ENCODE data around the gene UTP18. TPM values are rescaled to one million over a fixed set of nuclear protein-coding genes. Genes with fewer than 3 reads are reported as not detected.
A peak's percentile ranks its signal among the peaks of the same experiment; 100 is the strongest.

The UTP18 gene
- total RNA-seq, 1 experiment from 2014 or later: 96.3 TPM

DNA sequence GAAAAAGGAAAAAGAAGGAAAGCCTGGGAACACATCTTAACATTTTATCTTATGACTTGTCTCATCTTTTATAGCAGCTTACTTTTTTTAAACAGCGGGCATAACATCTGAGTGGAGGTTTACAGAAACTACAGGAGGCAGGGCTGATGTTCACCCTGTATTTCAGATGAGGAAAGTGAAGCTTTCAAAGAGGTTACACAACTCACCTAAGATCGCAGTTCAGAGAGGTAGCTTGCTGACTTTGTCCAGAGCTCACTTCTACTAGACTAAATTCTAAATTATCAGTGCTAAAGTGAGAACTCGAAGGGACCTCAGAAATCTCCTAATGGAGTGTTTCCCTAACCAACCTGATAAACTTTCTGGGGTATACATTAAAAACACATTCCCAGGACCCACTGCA is 4.2 kb upstream of the UTP18 start:
- H3K36me3 ChIP-seq (ENCODE audit: control insufficient read depth, insufficient read depth, low read length): peaks cover 36% of the 10 kb centered on the region
- TF ChIP-seq REST (IDR thresholded peaks at IDR 0.05; ENCODE audit: insufficient read depth in 1 of 2, low read depth in 2 of 2, low read length in 1 of 2) (no peak), POLR2AphosphoS5 (IDR thresholded peaks at IDR 0.05; ENCODE audit: low read depth, low read length) (no peak)
- peaks cover 31% of the 10 kb centered on the region for H3K4me1 ChIP-seq (ENCODE audit: control insufficient read depth, insufficient read depth, low read length)
- H3K9me3 ChIP-seq (ENCODE audit: control insufficient read depth, insufficient read depth, low read depth, low read length): no peaks in the 10 kb centered on the region
- in situ Hi-C loops (cut with HindIII; ENCODE audit: low pct_unique_long_range_greater_than_20kb, low sequenced_read_pairs) (no loop called here), intact Hi-C loops (cut with micrococcal nuclease; ENCODE audit: unreplicated experiment) (no loop called here)
- no TSS peak for BruUV-seq (replicated peaks)
- no peak for ATAC-seq
- H3K27ac ChIP-seq (ENCODE audit: low read length): no peak overlapping the region
- H3K4me3 ChIP-seq (ENCODE audit: low read depth in 2 of 2, low read length in 2 of 2): no peak overlapping the region
- POLR2A ChIA-PET: no interaction called here
- DNase-seq (ENCODE audit: low read depth, low spot score): no peak
- CTCF ChIA-PET: no interaction called here
- H3K27me3 ChIP-seq (ENCODE audit: control insufficient read depth, insufficient read depth, low read length): no peaks in the 10 kb centered on the region

GRCh38 chr17:51257150-51258081 is 2.9 kb upstream of the UTP18 start:
- CTCF ChIA-PET: interaction anchor here (0.5 kb wide), 1 partner anchor 283 kb away, joined by 6 read pairs; no protein-coding TSS in a partner anchor
- Histone ChIP-seq H3K36me3 (ENCODE audit: control insufficient read depth, insufficient read depth, low read length) (peaks cover 36% of the 10 kb centered on the region), H3K9me3 (ENCODE audit: control insufficient read depth, insufficient read depth, low read depth, low read length) (no peaks in the 10 kb centered on the region), H3K27ac (ENCODE audit: low read length) (peak overlapping the region; percentile 99; the same call in 1 of the 2 replicates), H3K4me1 (ENCODE audit: control insufficient read depth, insufficient read depth, low read length) (peaks cover 35% of the 10 kb centered on the region), H3K4me3 (ENCODE audit: low read depth in 2 of 2, low read length in 2 of 2) (peak overlapping the region in 1 of 2 experiments; percentile 89; a peak in 3 of 4 replicates), H3K27me3 (ENCODE audit: control insufficient read depth, insufficient read depth, low read length) (no peaks in the 10 kb centered on the region)
- TF ChIP-seq REST (IDR thresholded peaks at IDR 0.05; ENCODE audit: insufficient read depth in 1 of 2, low read depth in 2 of 2, low read length in 1 of 2): no peak
- no peak for TF ChIP-seq CTCF (IDR thresholded peaks at IDR 0.05)
- TF ChIP-seq POLR2AphosphoS5 (IDR thresholded peaks at IDR 0.05; ENCODE audit: low read depth, low read length): no peak
- TF ChIP-seq TCF7L2 (IDR thresholded peaks at IDR 0.05; ENCODE audit: low read depth, low read length): no peak
- TF ChIP-seq SIN3A (IDR thresholded peaks at IDR 0.05; ENCODE audit: borderline replicate concordance, insufficient read depth, low read depth, low read length): no peak
- intact Hi-C loops (cut with micrococcal nuclease; ENCODE audit: unreplicated experiment): no loop called here
- in situ Hi-C loops (cut with HindIII; ENCODE audit: low pct_unique_long_range_greater_than_20kb, low sequenced_read_pairs): no loop called here
- no peak for DNase-seq (ENCODE audit: low read depth, low spot score)
- BruUV-seq (replicated peaks): no TSS peak
- no peak for ATAC-seq
- POLR2A ChIA-PET: interaction anchor here (0.6 to 1.0 kb wide), 2 partner anchors 9 to 406 kb away, joined by 5 to 8 read pairs; no protein-coding TSS in a partner anchor

Data from Panc1 (cell line).